Measurements from ENCODE around the gene HOXD10.

HOXD10 gene

DNA sequence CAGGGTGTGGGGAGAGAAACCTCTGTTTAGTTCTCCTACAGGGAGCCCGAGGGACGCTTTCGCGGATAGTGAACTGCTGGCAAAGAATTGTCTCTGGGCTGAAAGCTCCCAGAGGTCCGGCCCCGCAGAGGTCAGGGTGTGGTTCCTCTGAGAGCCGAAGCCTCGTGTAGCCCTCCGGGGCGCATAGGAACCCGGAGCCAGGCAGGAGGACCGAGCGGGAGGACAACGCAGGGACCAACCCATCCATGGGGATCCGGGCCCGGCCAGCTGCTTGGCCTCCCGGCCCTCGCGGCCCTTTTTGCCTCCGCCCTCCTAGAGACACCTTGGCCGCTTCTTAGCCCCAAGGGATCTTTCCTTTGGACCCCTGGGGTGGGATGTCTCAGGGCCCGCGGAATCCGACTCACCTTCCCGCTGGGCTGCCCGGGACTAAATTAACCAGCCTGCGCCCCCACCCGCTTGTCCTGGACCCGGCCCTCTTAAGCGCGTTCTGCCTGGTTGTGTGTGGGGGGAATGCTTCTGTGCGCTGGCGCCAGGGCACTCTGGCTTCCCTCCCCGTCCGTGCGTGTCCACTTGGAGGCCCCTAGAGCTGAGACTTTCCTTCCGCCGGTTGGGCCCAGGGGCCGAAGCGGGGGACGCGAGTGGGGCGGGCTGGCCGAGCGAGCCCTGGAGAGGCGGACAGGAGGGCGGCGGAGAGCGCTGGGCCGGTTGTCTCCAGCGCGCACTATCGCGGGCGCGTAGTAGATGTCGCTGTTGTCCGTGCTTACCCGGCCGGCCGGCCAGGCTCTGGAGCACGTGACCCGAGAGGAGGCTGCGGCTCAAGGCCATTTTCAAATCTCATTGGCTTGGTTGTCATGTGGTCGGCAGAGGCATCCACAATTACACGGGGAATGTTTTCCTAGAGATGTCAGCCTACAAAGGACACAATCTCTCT lies at the start of gene HOXD10:
TSS of gene HOXD10 (plus strand) at position 896 of the 931 bp plus-strand sequence. CDS start 56 bp downstream, outside the sequence.
- TF ChIP-seq, protein P1, sequence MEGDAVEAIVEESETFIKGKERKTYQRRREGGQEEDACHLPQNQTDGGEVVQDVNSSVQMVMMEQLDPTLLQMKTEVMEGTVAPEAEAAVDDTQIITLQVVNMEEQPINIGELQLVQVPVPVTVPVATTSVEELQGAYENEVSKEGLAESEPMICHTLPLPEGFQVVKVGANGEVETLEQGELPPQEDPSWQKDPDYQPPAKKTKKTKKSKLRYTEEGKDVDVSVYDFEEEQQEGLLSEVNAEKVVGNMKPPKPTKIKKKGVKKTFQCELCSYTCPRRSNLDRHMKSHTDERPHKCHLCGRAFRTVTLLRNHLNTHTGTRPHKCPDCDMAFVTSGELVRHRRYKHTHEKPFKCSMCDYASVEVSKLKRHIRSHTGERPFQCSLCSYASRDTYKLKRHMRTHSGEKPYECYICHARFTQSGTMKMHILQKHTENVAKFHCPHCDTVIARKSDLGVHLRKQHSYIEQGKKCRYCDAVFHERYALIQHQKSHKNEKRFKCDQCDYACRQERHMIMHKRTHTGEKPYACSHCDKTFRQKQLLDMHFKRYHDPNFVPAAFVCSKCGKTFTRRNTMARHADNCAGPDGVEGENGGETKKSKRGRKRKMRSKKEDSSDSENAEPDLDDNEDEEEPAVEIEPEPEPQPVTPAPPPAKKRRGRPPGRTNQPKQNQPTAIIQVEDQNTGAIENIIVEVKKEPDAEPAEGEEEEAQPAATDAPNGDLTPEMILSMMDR (conservative IDR thresholded peaks at IDR 0.05; ENCODE audit: control insufficient read depth, insufficient read depth, low read depth, low read length), result peak; percentile 40
- H3K4me3 ChIP-seq (ENCODE audit: control insufficient read depth, low read depth, low read length), result peak within 1 kb of the TSS; percentile 33
- DNase-seq (ENCODE audit: low read depth), result peak; percentile 81

DNA sequence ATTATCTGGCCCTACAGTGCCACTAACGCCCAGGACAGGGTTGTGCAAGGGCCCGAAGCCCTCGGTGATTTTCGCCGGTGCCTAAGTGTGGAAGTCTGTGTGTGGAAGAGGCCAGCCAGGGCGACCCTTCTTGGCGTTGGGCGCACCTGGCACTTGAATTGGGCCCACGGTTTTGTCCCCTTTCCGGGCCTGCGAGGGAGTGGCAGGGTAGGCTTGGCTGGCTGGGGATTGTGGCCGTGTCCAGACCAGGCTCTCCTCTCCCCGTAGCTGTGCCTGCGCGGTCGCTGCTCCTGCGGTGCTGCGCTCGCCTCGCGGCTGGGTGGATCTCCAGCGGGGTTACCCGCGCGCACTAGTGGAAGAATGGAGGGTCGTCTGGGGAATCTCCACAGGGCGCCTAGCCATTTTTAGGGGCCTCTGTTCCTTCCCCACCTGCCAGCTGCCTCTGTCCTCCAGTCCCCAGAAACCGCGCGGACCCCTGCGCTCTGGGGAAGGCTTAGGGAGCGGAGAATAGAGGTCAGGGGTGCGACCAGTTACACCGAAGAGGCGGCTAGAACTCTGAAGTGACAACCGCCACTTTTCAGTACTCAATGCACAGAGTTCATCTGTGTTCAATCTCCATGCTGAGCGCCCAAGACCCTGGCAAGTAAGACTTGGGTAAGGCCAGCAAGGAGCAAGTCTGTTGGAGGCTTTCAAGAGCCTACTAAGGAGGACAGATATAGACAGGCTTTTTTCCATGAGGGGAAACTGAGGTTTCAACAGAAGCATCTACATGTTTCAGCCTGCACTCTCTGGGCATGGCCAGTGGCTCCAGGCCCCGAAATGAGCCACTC lies 48.8 kb upstream of the HOXD10 start:
- TF ChIP-seq, protein P1 (conservative IDR thresholded peaks at IDR 0.05; ENCODE audit: control insufficient read depth, insufficient read depth, low read depth, low read length), result no peak
- DNase-seq (ENCODE audit: low read depth), result no peak
- no peak overlapping the region for H3K4me3 ChIP-seq (ENCODE audit: control insufficient read depth, low read depth, low read length)

- TF ChIP-seq, protein P1 (conservative IDR thresholded peaks at IDR 0.05; ENCODE audit: control insufficient read depth, insufficient read depth, low read depth, low read length), result no peak
- H3K4me3 ChIP-seq (ENCODE audit: control insufficient read depth, low read depth, low read length), result no peak overlapping the region
- DNase-seq (ENCODE audit: low read depth), result no peak
Measured at GRCh38 chr2:176068419-176068832, 48.2 kb upstream of the HOXD10 start.

DNA sequence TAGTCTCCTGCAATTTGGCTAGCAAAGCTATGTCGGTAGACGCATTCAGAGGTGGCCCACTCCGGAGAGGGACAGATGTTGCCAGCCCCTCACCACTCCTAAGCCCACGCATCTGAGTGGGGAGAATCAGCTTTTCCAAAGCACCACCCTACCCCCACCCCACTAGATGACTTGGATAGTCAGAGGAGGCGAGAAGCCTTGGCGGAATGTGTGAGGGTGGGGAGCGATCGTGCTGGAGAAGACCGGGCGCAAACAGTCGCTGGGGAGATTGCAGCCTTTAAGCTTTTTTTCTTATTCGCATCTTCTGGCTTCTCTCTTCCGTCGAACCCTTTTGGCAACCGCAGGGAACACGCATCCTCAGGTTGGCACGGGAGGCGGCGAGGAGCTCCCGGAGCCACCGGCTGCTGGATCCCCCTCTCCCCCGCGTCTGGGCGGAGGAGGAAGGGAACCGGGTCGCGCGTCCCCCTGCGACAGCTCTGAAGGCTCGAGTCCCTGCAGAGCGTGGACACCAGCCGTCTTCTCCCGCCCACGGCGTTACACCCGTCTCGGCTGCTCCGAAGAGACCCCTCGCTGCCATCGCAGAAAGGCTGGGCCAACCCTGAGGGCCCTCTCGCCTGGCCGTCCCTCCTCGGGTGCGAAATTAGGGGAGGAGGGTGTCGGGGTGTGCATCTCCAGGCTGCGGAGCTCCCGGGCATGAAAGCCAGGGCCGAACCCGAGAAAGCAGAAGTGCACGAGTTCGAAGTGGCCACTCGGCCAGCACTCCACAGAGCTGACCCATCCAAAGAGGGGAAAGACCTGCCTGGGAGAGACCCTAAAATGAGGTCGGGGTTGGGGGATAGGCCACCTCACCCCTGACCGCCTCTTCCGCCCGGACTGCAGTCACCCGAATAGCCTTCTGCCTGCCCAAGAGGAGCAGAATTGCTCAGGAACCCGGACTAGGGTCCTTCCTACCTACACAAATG lies 45.0 kb upstream of the HOXD10 start:
- TF ChIP-seq, protein P1 (conservative IDR thresholded peaks at IDR 0.05; ENCODE audit: control insufficient read depth, insufficient read depth, low read depth, low read length), result no peak
- no peak for DNase-seq (ENCODE audit: low read depth)
- H3K4me3 ChIP-seq (ENCODE audit: control insufficient read depth, low read depth, low read length), result no peak overlapping the region

DNA sequence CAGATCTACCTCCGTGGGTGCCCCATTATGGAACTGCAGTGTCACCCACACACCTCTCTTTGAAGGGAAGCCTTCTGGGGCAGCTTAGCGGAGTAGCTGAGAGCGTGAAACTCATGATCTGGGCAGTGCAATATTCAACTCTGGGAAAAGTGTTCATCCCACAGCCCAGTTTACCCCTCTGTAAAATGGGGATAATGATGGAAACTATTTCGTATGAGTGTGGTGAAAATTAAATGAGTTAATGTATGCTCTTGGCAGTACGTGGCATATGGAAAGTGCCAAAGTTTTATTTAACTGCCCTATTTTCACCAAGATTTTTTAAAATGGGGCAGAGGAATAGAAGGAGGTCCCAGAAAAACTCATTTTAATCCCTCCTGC lies 44.3 kb upstream of the HOXD10 start:
- H3K4me3 ChIP-seq (ENCODE audit: control insufficient read depth, low read depth, low read length), result no peak overlapping the region
- no peak for DNase-seq (ENCODE audit: low read depth)
- TF ChIP-seq, protein P1 (conservative IDR thresholded peaks at IDR 0.05; ENCODE audit: control insufficient read depth, insufficient read depth, low read depth, low read length), result no peak
